ENCODE results near the gene COL19A1. TPM values are rescaled to one million over a fixed set of nuclear protein-coding genes. Genes with fewer than 3 reads are reported as not detected.

The COL19A1 gene
- total RNA-seq, 1 donor from 2014 or later: not detected

- Mint-ChIP-seq H3K4me3 (no peak overlapping the region), H3K9me3 (no peaks in the 10 kb centered on the region), H3K27ac (no peak overlapping the region), H3K27me3 (ENCODE audit: insufficient read depth) (peaks cover 4% of the 10 kb centered on the region), H3K4me1 (ENCODE audit: low read depth) (no peaks in the 10 kb centered on the region), H3K36me3 (ENCODE audit: low read depth) (no peaks in the 10 kb centered on the region)
- DNase-seq (ENCODE audit: low spot score): no peak
- intact Hi-C loops (cut with micrococcal nuclease): no loop called here
These were observed 252.3 kb downstream of the COL19A1 start for GRCh38 chr6:70118670-70119069.

- no peaks in the 10 kb centered on the region for H3K9me3 Mint-ChIP-seq
- DNase-seq (ENCODE audit: low spot score): no peak
- intact Hi-C loops (cut with micrococcal nuclease): no loop called here
- H3K27me3 Mint-ChIP-seq (ENCODE audit: insufficient read depth): peaks cover 4% of the 10 kb centered on the region
- H3K4me1 Mint-ChIP-seq (ENCODE audit: low read depth): no peaks in the 10 kb centered on the region
- no peak overlapping the region for H3K4me3 Mint-ChIP-seq
- no peaks in the 10 kb centered on the region for H3K36me3 Mint-ChIP-seq (ENCODE audit: low read depth)
- no peak overlapping the region for H3K27ac Mint-ChIP-seq
These were observed 253.0 kb downstream of the COL19A1 start for GRCh38 chr6:70119218-70119835.

GRCh38 chr6:70124443-70124842, 258.1 kb downstream of the COL19A1 start:
- H3K4me1 Mint-ChIP-seq (ENCODE audit: low read depth): no peaks in the 10 kb centered on the region
- intact Hi-C loops (cut with micrococcal nuclease): no loop called here
- no peaks in the 10 kb centered on the region for H3K27me3 Mint-ChIP-seq (ENCODE audit: insufficient read depth)
- H3K4me3 Mint-ChIP-seq: no peak overlapping the region
- no peak overlapping the region for H3K27ac Mint-ChIP-seq
- DNase-seq (ENCODE audit: low spot score): no peak
- H3K9me3 Mint-ChIP-seq: no peaks in the 10 kb centered on the region
- H3K36me3 Mint-ChIP-seq (ENCODE audit: low read depth): no peaks in the 10 kb centered on the region

DNA sequence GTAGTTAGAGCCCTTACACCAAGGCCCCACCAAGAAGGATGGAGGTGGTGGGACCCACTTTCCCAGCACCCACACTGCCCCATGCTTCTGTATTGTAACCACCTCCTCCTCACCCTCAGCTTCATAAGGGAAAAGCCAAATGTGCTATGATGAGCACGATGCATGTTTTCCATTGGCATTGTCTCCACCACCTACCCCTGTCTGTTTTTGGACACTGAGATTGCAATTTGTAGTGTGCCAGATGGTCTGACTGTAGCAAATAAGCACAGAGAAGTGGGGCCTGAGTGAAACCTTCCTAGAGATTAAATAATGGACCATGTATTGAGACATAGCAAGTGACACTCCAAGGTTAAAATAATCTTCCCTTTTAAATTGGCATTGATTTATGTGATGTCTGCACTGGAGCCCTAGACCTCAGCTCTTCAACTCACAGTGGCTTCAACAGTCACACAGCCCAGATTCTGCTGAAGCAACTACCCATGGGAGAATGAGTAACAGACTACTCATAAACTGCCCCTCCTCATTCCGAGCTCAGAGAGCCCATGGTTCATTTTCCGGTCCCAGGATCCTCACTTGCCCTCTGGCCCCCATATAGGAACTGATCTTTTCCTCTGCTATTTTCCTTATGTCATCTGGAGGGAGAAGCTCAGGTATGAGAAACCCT, 258.7 kb downstream of the COL19A1 start:
- Mint-ChIP-seq H3K27me3 (ENCODE audit: insufficient read depth) (no peaks in the 10 kb centered on the region), H3K27ac (no peak overlapping the region), H3K36me3 (ENCODE audit: low read depth) (no peaks in the 10 kb centered on the region), H3K4me3 (no peak overlapping the region), H3K9me3 (no peaks in the 10 kb centered on the region), H3K4me1 (ENCODE audit: low read depth) (no peaks in the 10 kb centered on the region)
- DNase-seq (ENCODE audit: low spot score): no peak
- intact Hi-C loops (cut with micrococcal nuclease): no loop called here

GRCh38 chr6:70125602-70126001, 259.2 kb downstream of the COL19A1 start:
- intact Hi-C loops (cut with micrococcal nuclease): no loop called here
- Mint-ChIP-seq H3K9me3 (no peaks in the 10 kb centered on the region), H3K27me3 (ENCODE audit: insufficient read depth) (no peaks in the 10 kb centered on the region), H3K4me3 (no peak overlapping the region), H3K27ac (no peak overlapping the region), H3K36me3 (ENCODE audit: low read depth) (no peaks in the 10 kb centered on the region), H3K4me1 (ENCODE audit: low read depth) (no peaks in the 10 kb centered on the region)
- DNase-seq (ENCODE audit: low spot score): no peak

GRCh38 chr6:70129341-70129740, 263.0 kb downstream of the COL19A1 start:
- Mint-ChIP-seq H3K4me3 (no peak overlapping the region), H3K4me1 (ENCODE audit: low read depth) (no peaks in the 10 kb centered on the region), H3K27me3 (ENCODE audit: insufficient read depth) (no peaks in the 10 kb centered on the region), H3K9me3 (no peaks in the 10 kb centered on the region), H3K36me3 (ENCODE audit: low read depth) (no peaks in the 10 kb centered on the region), H3K27ac (no peak overlapping the region)
- intact Hi-C loops (cut with micrococcal nuclease): no loop called here
- DNase-seq (ENCODE audit: low spot score): no peak

DNA sequence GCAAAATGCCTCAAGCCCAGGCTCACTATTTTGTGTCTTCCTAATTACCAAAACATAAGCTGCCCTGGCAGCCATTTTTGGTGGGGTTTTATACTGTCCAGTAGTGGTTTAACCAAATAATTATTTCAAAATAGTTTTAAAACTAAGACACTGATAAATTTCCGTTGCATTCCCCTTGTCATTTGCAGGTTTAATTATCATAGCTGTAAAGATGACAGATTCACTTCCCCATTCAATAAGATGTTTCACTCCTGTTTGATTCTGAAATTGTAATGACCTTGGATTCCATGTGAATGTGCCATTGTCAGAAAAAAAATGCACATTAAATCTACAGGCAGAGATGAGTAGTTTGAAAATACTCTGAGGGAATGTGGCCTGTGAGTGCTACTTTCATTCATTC, 264.5 kb downstream of the COL19A1 start:
- Mint-ChIP-seq H3K27me3 (ENCODE audit: insufficient read depth) (no peaks in the 10 kb centered on the region), H3K4me3 (no peak overlapping the region), H3K27ac (no peak overlapping the region), H3K36me3 (ENCODE audit: low read depth) (no peaks in the 10 kb centered on the region), H3K9me3 (no peaks in the 10 kb centered on the region), H3K4me1 (ENCODE audit: low read depth) (no peaks in the 10 kb centered on the region)
- intact Hi-C loops (cut with micrococcal nuclease): no loop called here
- DNase-seq (ENCODE audit: low spot score): no peak

DNA sequence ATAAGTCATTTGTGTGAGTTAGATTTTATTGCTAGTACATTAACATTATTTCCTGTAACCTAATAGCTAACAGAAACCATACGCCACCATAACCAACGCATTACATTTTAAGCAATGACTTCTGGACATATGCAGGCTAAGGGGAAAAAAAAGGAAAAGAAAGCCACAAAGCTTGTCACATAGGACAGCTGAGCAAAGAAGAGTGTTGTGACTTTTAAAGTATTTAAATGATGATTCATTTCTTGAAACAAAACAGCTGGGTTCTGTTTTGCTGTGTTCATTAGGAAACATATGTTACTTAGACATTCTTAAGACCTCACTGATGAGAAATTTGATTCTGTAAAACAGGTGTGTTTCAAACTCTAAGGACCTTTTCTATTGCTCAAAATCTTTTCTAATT, 265.2 kb downstream of the COL19A1 start:
- H3K4me1 Mint-ChIP-seq (ENCODE audit: low read depth): no peaks in the 10 kb centered on the region
- no peaks in the 10 kb centered on the region for H3K9me3 Mint-ChIP-seq
- no peak overlapping the region for H3K27ac Mint-ChIP-seq
- intact Hi-C loops (cut with micrococcal nuclease): no loop called here
- H3K27me3 Mint-ChIP-seq (ENCODE audit: insufficient read depth): no peaks in the 10 kb centered on the region
- H3K4me3 Mint-ChIP-seq: no peak overlapping the region
- H3K36me3 Mint-ChIP-seq (ENCODE audit: low read depth): no peaks in the 10 kb centered on the region
- DNase-seq (ENCODE audit: low spot score): no peak

- intact Hi-C loops (cut with micrococcal nuclease): no loop called here
- no peaks in the 10 kb centered on the region for H3K27me3 Mint-ChIP-seq (ENCODE audit: insufficient read depth)
- no peak for DNase-seq (ENCODE audit: low spot score)
- H3K36me3 Mint-ChIP-seq (ENCODE audit: low read depth): no peaks in the 10 kb centered on the region
- H3K4me3 Mint-ChIP-seq: no peak overlapping the region
- H3K9me3 Mint-ChIP-seq: no peaks in the 10 kb centered on the region
- no peaks in the 10 kb centered on the region for H3K4me1 Mint-ChIP-seq (ENCODE audit: low read depth)
- no peak overlapping the region for H3K27ac Mint-ChIP-seq
These were observed 266.9 kb downstream of the COL19A1 start for GRCh38 chr6:70133246-70133645.

DNA sequence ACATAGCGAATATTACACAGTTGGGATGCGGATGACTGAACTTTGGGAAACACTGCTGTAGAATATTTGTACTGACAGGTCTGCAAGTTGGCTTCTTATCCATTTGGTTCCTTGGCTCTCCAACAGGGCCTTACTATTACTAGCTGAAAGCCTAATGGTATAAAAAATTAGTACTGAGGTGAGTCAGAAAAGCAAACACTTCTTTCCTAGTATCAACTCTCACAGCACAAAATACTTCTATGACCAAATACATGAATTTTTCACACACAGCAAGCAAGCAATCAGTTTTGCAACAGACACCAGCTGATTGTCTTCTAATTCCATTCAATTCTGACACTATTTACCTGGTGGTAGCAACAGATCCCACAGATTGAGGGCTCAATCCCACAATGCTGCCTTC, 268.2 kb downstream of the COL19A1 start:
- Mint-ChIP-seq H3K9me3 (no peaks in the 10 kb centered on the region), H3K4me1 (ENCODE audit: low read depth) (no peaks in the 10 kb centered on the region), H3K27me3 (ENCODE audit: insufficient read depth) (no peaks in the 10 kb centered on the region), H3K4me3 (no peak overlapping the region), H3K27ac (no peak overlapping the region), H3K36me3 (ENCODE audit: low read depth) (no peaks in the 10 kb centered on the region)
- DNase-seq (ENCODE audit: low spot score): no peak
- intact Hi-C loops (cut with micrococcal nuclease): no loop called here

DNA sequence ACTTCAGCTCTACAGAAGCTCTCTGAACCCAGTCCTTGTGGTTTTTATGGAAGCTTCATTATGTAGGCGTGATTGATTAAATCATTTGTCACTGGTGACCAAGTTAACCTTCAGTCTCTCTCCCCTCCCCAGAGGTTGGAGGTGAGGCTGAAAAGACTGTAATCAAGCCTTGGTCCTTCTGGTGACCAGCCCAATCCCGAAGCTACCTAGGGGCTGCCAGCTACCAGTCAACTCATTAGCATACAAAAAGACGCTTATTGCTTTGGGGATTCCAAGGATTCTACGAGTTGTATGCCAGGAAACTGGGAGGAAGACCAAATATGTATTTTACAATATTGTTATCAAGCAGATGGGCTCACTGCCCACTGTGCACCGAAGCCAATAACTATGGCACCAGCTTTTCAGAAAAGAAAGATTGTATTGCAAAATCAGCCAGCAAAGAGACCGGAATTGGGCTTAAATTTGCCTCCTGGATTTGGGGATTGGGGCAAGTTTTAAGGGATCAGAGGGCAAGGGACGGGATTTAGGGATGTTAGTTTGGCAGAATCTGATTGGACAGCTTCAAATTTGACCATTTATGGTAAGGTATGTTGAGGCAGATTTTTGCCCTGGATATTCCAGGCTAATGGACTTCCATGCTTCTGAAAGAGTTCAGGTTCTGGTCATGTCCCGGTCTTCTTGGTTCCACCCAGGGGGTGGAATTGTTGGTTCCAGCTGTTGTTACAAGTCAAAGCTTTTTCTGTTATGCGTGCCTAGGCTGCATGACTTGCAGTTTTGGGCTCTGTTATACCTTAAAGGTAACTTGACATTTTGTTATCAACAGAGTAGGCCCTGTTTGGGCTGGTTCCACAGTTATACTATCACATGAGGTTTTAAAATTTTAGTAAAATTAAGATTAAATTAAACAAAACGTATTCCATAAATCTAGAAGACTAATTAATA, 269.1 kb downstream of the COL19A1 start:
- Mint-ChIP-seq H3K4me3 (no peak overlapping the region), H3K4me1 (ENCODE audit: low read depth) (no peaks in the 10 kb centered on the region), H3K9me3 (no peaks in the 10 kb centered on the region), H3K27ac (no peak overlapping the region), H3K27me3 (ENCODE audit: insufficient read depth) (no peaks in the 10 kb centered on the region), H3K36me3 (ENCODE audit: low read depth) (no peaks in the 10 kb centered on the region)
- intact Hi-C loops (cut with micrococcal nuclease): no loop called here
- no peak for DNase-seq (ENCODE audit: low spot score)

- H3K36me3 Mint-ChIP-seq (ENCODE audit: low read depth): no peaks in the 10 kb centered on the region
- DNase-seq (ENCODE audit: low spot score): no peak
These were observed 270.6 kb downstream of the COL19A1 start for GRCh38 chr6:70136996-70137395.

GRCh38 chr6:70140496-70140895, 274.1 kb downstream of the COL19A1 start:
- no peak for DNase-seq (ENCODE audit: low spot score)
- Mint-ChIP-seq H3K27ac (no peak overlapping the region), H3K4me3 (no peak overlapping the region), H3K36me3 (ENCODE audit: low read depth) (no peaks in the 10 kb centered on the region), H3K27me3 (ENCODE audit: insufficient read depth) (no peaks in the 10 kb centered on the region), H3K4me1 (ENCODE audit: low read depth) (no peaks in the 10 kb centered on the region), H3K9me3 (no peaks in the 10 kb centered on the region)
- intact Hi-C loops (cut with micrococcal nuclease): no loop called here

More at GRCh38 chr6:70136996-70137395, 270.6 kb downstream of the COL19A1 start:
- intact Hi-C loops (cut with micrococcal nuclease): no loop called here
- Mint-ChIP-seq H3K27ac (no peak overlapping the region), H3K27me3 (ENCODE audit: insufficient read depth) (no peaks in the 10 kb centered on the region), H3K4me3 (no peak overlapping the region), H3K4me1 (ENCODE audit: low read depth) (no peaks in the 10 kb centered on the region), H3K9me3 (no peaks in the 10 kb centered on the region)
